GM12874 (cell line): ENCODE data around the gene TNNI2.

ENCODE experiments used
- TF ChIP-seq, protein P1 (sequence below): IDR thresholded peaks from 2 replicates; pipeline ENCODE4 v1.5.1; 2011; ENCODE audit warnings: low read depth, mild to moderate bottlenecking, control low read depth, low read length, moderate library complexity; ENCODE audit not compliant: insufficient read depth

Gene TNNI2

DNA sequence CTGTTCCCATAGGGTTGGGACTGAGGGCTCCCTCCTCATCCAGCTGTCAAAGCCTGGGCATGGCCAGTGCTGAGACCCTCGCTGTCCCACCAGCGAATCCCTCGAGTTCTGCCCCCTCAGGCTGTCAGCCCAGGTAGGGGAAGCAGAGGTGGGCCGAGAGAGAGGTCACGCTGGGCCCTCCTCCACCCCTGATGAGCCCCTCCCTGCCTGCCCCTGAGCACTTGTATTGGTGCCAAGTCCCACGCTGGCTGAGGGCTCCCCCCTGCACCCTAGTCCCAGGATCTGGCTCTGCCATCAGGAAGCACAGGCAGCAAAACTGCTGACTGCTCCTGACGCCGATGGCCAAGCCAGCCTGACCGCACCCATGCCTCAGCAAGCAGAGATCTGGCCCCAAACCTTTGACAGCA is 49.6 kb downstream of the TNNI2 start:
- TF ChIP-seq, protein P1, sequence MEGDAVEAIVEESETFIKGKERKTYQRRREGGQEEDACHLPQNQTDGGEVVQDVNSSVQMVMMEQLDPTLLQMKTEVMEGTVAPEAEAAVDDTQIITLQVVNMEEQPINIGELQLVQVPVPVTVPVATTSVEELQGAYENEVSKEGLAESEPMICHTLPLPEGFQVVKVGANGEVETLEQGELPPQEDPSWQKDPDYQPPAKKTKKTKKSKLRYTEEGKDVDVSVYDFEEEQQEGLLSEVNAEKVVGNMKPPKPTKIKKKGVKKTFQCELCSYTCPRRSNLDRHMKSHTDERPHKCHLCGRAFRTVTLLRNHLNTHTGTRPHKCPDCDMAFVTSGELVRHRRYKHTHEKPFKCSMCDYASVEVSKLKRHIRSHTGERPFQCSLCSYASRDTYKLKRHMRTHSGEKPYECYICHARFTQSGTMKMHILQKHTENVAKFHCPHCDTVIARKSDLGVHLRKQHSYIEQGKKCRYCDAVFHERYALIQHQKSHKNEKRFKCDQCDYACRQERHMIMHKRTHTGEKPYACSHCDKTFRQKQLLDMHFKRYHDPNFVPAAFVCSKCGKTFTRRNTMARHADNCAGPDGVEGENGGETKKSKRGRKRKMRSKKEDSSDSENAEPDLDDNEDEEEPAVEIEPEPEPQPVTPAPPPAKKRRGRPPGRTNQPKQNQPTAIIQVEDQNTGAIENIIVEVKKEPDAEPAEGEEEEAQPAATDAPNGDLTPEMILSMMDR, result no peak

DNA sequence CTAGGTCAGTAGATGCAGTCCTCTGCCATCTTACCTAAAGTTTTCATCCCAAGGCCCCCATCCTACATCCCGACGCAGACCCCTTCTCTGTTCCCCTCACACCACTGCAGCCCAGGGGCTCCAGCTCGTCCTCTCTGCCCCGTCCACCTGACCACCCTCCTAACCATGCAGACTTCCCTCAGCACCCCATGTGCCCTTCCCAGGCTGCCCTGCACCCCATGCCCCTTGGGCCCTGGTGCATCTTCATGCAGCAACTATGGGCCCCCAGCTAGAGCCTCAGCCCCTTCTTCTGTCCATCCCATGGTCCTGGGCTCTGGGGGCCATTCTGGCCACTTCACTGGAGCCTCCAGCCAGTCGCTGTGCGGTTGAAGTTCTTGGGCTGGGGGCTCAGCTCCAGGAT is 50.0 kb downstream of the TNNI2 start:
- TF ChIP-seq, protein P1, result no peak

DNA sequence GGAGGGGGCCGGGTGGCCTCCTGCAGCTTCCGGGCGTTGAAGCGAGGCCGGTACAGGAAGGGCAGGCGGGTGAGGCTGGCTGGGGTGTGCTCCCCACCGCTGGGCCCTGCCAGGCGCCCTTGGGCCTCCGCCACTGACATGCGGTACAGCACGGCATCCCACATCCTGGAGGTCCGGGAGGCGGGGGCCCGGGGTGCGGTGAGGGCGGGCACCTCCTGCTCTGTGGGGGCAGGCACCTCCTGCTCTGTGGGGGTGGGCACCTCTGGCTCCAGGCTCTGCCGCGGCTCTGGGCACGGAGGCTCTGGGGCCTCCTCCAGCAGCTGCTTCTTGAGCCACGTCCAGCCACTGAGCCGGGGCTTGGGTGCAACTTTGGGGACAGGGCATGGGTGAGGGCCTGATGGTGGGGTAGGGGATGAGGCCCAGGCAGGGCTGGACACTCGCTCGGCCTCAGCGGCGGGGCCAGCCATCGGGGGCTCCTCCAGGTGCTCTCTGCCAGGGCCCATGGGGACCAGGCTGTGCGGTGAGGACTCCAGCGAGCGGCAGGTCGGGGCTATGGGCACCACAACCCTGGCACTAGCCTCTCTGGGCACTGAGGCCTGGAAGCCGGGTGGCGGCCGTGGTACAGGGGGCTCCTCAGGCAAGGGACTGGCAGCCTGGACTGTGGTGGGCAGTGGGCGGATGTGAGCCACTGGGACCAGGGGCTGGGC is 50.6 kb downstream of the TNNI2 start:
- TF ChIP-seq, protein P1, result no peak

DNA sequence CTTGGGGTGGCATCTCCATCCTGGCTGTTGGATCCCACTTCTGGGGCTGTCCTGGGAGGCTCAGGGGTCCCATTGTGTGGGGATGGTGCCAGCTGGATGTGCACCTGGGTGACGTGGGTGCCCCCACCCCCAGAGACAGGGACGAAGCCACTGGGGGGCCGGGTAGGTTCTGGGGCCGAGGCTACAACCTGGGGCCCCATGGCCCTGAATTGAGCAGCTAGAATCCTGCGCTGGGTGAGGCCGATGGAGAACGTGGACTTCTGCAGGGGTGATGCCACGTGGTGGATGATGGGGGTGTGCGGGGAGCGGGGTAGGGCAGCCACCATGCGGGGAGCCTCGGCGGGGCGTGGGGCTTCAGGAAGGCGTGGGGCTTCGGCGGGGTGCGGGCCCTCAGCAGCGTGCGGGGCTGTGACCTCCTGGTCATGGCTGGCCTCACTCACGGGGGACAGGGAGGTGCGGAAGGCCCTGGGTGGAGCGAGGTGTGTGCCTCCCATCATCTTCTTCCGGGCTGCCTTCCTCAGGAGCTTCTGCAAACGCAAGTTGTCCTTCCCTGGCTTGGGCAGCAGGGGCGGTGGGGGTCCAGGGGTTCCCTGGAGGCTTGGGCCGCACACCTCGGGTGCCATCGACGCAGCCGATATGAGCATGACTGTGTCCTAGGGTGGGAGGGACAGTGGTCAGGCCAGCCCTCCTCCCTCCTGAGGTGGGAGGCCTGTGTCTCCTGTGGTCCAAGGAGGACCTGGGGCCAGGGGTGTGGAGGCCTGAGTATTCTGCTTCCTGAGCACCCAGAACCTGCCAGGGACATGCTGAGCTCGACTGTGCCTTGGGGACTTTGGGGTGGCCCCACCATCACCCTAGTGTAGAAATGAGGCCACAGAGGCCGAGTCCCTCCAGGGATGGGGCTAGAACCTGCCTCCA is 51.4 kb downstream of the TNNI2 start:
- TF ChIP-seq, protein P1, result no peak
